HG02885 (cell line): Measurements from ENCODE around the gene DOHH.
"Not testable (repeated sequence)": the region's sequence is repeated elsewhere in the genome, so short reads cannot be mapped to it uniquely, and the experiment has no call there.

Experiments used
- ATAC-seq: cut with Tn5 transposase; IDR thresholded peaks from one replicate; pipeline ENCODE4 v1.9.1; 2021; ENCODE audit warnings: mild to moderate bottlenecking; ENCODE audit not compliant: unreplicated experiment, poor library complexity

Gene DOHH

DNA sequence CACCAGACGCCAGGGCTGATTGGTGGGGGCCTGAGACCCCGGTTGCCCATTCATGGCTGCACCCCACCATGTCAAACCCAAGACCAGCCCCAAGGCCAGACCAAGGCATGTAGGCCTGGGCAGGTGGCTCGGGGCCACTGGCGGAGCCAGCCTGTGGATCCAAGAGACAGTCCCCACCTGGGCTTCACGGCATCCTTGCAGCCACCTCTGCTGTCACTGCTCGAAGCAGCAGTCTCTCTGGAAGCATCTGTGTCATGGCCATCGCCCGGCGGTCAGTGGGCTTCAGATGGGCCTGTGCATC is 34.7 kb upstream of the DOHH start:
- ATAC-seq, result no peak

DNA sequence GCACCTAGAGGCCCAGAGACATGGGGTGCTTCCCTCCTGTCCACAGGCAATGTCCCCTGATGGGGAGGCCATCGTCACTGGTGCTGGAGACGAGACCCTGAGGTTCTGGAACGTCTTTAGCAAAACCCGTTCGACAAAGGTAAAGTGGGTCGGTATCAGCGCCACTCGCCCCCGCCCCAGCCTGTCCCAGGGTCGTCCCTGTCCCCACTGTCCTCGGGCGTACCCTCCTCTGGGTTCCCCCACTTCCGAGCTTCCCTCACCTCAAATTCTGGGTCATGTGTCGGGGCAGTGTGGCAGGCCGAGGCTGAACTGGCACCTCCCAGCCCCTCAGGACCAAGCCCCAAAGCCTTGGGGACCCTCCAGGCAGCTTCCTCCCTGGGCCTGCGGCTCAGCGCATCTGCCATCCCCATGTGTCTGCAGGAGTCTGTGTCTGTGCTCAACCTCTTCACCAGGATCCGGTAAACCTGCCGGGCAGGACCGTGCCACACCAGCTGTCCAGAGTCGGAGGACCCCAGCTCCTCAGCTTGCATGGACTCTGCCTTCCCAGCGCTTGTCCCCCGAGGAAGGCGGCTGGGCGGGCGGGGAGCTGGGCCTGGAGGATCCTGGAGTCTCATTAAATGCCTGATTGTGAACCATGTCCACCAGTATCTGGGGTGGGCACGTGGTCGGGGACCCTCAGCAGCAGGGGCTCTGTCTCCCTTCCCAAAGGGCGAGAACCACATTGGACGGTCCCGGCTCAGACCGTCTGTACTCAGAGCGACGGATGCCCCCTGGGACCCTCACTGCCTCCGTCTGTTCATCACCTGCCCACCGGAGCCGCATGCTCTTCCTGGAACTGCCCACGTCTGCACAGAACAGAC is 34.1 kb upstream of the DOHH start:
- ATAC-seq, result no peak

DNA sequence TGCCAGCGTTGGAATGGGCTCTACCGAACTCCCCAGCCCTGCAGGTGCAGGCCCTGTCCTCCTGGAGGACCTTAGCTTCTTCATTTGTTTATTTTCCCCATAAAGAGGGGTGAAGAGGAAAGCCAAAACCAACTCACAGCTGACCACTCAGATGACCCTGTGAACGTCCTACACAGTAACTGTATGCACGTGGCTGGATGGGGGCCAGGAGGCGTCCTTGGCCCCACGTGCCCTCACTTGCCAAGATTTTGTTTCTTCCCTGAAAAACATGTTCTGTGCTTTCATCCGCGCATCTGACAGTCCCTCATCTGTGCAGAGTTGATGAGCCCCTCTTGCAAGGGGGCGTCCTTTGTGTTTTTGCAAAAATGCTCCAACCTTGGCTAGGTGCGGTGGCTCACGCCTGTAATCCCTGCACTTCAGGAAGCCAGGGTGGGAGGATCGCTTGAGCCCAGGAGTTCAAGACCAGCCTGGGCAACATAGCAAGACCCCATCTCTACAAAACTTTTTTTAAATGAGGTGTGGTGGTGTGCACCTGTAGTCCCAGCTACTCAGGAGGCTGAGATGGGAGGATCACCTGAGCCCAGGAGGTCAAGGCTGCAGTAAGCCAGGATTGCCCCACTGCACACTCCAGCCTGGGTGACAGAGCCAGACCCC is 33.2 kb upstream of the DOHH start:
- ATAC-seq, result no peak

DNA sequence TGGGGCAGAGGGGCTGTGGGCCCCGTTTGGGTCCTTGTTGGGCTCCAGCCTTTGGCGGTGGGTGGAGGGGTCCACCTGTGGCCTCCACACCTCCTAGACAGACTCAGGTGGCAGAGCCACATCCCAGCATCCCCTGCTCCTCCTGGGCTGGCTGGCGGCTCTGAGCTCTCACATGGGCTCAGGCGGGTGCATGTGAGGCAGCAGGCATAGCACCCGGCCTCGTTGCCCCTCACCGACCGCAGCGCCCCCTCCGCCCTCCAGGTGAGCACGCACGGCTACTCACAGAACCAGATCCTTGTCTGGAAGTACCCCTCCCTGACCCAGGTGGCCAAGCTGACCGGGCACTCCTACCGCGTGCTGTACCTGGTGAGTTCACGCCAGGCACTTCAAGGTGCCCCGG is 32.6 kb upstream of the DOHH start:
- ATAC-seq, result no peak

- ATAC-seq, result no peak
Measured at GRCh38 chr19:3532154-3532786, 31.8 kb upstream of the DOHH start.

DNA sequence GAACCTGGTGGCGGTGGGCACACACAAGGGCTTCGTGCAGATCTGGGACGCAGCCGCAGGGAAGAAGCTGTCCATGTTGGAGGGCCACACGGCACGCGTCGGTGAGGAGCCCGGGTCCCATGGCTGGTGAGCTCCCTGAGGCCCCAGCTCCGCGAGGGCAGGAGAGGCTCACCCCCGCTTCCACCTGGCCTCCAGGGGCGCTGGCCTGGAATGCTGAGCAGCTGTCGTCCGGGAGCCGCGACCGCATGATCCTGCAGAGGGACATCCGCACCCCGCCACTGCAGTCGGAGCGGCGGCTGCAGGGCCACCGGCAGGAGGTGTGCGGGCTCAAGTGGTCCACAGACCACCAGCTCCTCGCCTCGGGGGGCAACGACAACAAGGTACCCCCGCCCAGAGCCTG is 31.2 kb upstream of the DOHH start:
- ATAC-seq, result no peak

DNA sequence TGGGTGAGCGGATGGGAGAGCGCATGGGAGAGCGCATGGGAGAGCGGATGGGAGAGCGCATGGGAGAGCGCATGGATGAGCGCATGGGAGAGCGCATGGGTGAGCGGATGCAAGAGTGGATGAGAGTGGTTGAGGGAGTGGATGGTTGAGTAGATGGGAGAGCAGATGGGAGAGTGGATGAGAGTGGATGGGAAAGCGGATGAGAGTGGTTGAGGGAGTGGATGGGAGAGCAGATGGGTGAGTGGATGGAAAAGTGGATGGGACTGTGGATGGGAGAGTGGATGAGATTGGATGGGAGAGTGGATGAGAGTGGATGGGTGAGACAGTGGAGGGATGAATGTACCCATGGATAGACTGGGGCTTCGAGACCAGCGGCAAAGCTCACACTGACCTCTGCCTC is 29.9 kb upstream of the DOHH start:
- no peak for ATAC-seq

DNA sequence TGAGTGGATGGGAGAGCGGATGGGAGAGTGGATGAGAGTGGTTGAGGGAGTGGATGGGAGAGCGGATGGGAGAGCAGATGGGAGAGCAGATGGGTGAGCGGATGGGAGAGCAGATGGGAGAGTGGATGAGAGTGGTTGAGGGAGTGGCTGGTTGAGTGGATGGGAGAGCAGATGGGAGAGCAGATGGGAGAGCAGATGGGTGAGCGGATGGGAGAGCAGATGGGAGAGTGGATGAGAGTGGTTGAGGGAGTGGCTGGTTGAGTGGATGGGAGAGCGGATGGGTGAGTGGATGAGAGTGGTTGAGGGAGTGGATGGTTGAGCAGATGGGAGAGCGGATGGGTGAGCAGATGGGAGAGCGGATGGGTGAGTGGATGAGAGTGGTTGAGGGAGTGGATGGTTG is 28.8 kb upstream of the DOHH start:
- not testable (repeated sequence) for ATAC-seq

- ATAC-seq, result no peak
Measured at GRCh38 chr19:3528539-3529211, 28.2 kb upstream of the DOHH start.

DNA sequence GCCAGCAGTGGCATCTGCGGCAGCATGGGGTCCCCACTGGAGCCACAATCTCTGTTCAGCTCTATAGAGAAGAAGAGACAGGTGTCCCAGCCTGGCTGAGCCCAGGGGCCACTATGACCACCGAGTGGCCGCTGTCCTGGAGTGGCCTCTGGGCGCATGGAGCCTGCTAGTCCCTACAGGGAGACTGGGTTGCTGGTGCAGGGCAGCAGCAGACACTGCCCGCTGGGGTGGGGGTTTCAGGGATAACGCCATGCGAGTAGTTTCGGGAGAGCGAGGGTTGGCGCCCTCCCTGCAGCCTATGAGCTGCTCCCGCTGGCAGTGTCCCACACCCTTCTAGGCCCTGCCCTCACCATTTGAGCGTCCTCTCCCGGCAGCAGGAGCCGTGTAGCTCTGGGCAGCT is 27.6 kb upstream of the DOHH start:
- ATAC-seq, result no peak

- ATAC-seq, result no peak
Measured at GRCh38 chr19:3527238-3527910, 26.9 kb upstream of the DOHH start.

GRCh38 chr19:3526507-3527237 is 26.2 kb upstream of the DOHH start:
- ATAC-seq, result no peak

GRCh38 chr19:3524904-3525451 is 24.5 kb upstream of the DOHH start:
- no peak for ATAC-seq

GRCh38 chr19:3524078-3524842 is 23.8 kb upstream of the DOHH start:
- no peak for ATAC-seq

DNA sequence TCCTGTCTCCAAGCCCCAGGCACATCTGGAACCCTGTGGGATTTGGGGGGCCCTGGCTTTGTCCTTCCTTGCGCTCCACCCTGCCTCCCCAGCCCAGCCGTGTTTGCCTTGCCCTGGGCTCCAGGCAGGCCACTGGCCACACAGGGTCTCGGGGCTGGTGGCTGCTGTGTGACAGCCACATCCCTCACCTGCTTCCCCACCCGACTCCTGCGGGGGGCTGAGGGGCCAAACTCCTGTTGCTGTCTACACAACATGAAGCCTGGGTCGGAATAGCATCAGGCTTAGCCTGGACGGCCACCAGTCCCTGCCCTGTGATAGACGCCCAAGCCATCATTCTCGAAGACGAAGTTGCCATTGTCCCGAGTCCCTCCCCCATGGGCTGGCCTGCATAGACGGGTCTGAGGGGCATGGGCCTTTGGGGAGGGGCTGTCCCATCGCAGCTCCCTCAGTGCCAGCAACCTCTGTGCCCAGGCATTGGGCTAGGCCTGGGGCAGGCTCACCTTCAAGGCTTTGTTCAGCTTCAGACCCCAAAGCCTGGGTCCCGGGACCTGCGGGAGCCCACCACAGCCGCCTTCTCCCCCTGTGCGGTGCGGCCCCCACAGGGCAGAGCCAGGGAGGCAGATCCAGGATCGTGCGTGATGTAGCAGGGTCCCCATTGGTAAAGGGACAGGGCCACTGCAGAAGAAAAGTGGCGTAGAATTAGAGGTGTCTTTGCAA is 23.0 kb upstream of the DOHH start:
- ATAC-seq, result no peak

DNA sequence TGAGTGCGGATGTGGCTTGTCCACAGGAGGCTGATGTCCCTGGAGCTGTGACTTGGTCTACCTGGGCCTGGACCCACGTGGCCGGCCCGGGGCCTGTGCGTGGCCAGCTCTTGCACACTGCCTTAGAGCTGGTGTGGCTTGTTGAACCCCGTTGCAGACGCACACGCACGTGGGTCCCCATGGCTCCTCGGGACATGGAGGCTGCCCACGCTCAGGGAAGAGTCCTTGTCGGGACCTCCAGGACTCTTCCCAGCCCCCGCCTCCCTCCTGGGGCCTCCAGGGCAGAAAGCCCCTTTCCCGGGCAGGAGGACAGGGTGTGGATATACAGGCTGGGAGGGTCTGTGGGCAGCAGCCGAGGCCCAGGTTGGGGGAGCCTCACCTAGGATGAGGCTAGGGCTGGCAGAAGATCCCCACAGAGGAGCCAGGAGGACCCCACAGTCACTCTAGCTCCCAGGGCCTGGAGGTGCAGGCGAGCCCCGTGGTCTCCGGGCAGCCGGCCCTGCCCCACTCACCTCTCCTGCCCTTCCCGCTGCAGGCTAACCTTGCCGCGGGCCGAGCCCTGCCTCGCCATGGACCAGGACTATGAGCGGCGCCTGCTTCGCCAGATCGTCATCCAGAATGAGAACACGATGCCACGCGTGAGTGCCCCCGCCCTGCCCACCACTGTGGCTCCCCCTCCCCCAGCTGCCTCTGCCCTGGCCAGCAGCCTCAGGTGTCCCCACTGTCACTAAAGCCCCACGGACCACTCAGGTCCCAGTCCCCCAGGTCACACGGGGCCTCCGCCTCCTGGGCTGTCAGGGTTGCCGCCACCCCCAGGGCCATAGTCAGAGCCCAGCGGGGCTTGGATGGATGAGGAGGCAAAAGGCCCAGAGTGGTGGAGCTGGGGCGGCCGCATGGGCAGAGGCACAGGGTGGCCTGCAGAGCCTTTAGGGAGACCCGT is 22.2 kb upstream of the DOHH start:
- no peak for ATAC-seq

DNA sequence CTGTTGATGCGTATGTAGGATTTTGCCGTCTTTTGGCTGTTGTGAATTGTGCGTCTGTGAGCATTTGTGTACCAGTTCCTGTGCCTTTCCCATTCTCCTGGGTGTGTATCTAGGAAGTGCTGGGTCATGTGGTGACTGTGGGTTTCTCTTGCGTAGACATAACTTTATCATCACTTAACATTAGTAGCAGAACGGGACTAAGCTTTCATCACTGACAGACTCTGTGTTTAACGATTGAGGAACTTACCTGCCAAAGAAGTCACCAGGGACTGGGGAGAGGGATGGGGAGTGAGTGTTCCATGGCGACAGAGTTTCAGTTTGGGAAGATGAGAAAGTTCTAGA is 20.6 kb upstream of the DOHH start:
- no peak for ATAC-seq
